ENCODE results near the gene PGA4. TPM values are rescaled to one million over a fixed set of nuclear protein-coding genes. Genes with fewer than 3 reads are reported as not detected.

PGA4 gene
- total RNA-seq, 1 donor from 2014 or later: not detected

GRCh38 chr11:61277186-61278000 lies 55.2 kb downstream of the PGA4 start:
- no peak for DNase-seq (ENCODE audit: low read depth)
- Histone ChIP-seq H3K27me3 (ENCODE audit: control insufficient read depth, insufficient read depth, low read length) (no peaks in the 10 kb centered on the region), H3K36me3 (ENCODE audit: control insufficient read depth, insufficient read depth, low read length) (no peaks in the 10 kb centered on the region), H3K4me3 (ENCODE audit: low read depth, low read length) (no peak overlapping the region)
- TF ChIP-seq CTCF (IDR thresholded peaks at IDR 0.05; ENCODE audit: insufficient read depth, low read length, severe bottlenecking): no peak
- no peak for FAIRE-seq

GRCh38 chr11:61278001-61278470 lies 55.9 kb downstream of the PGA4 start:
- TF ChIP-seq CTCF (IDR thresholded peaks at IDR 0.05; ENCODE audit: insufficient read depth, low read length, severe bottlenecking): no peak
- no peak overlapping the region for H3K4me3 ChIP-seq (ENCODE audit: low read depth, low read length)
- FAIRE-seq (no peak), DNase-seq (ENCODE audit: low read depth) (no peak)
- no peaks in the 10 kb centered on the region for H3K36me3 ChIP-seq (ENCODE audit: control insufficient read depth, insufficient read depth, low read length)
- no peaks in the 10 kb centered on the region for H3K27me3 ChIP-seq (ENCODE audit: control insufficient read depth, insufficient read depth, low read length)

DNA sequence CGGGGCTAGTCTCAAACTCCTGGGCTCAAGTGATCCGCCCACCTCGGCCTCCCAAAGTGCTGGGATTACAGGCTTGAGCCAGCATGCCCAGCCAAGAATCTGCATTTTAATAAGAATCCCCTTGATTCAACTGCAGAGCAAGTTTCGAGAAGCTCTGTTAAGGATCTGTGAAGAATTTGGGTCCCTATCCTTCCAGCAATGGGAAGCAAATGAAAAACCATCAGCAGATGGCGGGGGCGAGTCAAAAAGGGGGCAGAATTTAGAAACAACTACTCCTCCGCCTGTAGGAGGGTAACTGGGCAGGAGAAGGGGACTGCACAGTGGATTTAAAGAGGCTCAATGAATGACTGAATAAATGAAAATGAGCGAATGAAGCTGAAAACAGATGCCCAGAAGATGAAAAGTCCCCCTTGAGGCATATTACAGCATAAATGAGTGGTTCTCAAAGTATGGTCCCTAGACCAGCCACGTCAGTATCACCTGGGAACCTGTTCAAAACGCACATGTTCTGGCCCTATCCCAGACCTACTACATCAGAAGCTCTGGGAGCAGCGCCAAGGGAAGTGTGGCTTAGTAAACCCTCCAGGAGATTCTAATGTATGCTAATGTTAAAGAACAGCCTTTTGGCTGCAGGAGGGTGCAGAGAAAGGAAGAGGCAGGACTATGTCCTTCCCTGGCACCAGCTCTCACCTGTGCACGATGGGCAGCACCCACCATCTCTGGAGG lies 58.0 kb downstream of the PGA4 start:
- no peaks in the 10 kb centered on the region for H3K27me3 ChIP-seq (ENCODE audit: control insufficient read depth, insufficient read depth, low read length)
- no peak for TF ChIP-seq CTCF (IDR thresholded peaks at IDR 0.05; ENCODE audit: insufficient read depth, low read length, severe bottlenecking)
- FAIRE-seq (no peak), DNase-seq (ENCODE audit: low read depth) (peak; percentile 97)
- no peaks in the 10 kb centered on the region for H3K36me3 ChIP-seq (ENCODE audit: control insufficient read depth, insufficient read depth, low read length)
- no peak overlapping the region for H3K4me3 ChIP-seq (ENCODE audit: low read depth, low read length)

DNA sequence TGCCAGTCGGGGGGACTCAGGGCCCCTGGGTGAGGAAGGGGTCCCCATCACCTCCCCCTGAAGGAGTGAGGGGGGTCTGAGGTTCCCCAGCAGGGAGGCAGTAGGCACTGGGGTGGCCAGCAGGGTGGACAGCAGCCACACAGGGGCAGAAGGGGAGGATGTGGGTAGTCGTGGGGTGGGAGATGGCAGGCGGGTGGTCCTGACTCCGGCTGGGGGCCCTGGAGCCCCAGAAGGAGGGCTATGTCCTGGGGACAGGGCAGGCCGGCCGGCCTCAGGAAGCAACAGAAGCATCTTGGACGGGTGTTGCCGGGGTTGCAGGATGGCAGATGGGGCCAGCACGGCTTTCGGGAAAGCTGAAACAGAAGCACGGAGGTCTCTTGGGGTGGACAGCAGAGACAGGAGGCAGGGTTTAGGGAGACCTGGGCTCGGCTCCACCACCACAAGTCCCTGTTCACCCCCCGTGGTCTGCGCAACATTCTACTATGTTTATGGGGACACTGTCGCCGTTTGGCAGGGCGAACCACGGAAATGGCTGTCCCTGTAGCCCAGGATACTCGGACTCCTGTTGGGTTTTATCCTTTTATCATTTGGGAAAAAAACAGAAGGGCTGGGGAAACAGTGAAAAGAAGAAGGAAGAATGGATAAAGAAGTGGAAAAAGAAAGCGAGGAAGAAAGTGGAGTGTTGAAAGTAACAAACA lies 58.9 kb downstream of the PGA4 start:
- DNase-seq (ENCODE audit: low read depth): no peak
- no peak for TF ChIP-seq CTCF (IDR thresholded peaks at IDR 0.05; ENCODE audit: insufficient read depth, low read length, severe bottlenecking)
- no peaks in the 10 kb centered on the region for H3K27me3 ChIP-seq (ENCODE audit: control insufficient read depth, insufficient read depth, low read length)
- FAIRE-seq: no peak
- no peaks in the 10 kb centered on the region for H3K36me3 ChIP-seq (ENCODE audit: control insufficient read depth, insufficient read depth, low read length)
- H3K4me3 ChIP-seq (ENCODE audit: low read depth, low read length): no peak overlapping the region

Other genes starting within 250 kb of the PGA4 start
- gene CD5, start 119.9 kb upstream of the PGA4 start, total RNA-seq: not detected in 2 replicates
- gene VPS37C, start 60.9 kb upstream of the PGA4 start, total RNA-seq: 8.7 and 11.3 TPM in 2 replicates
- not detected in 2 replicates for gene PGA3, start 18.8 kb upstream of the PGA4 start, total RNA-seq
- not detected in 2 replicates for gene PGA5, start 18.8 kb downstream of the PGA4 start, total RNA-seq
- gene VWCE, start 73.0 kb downstream of the PGA4 start, total RNA-seq: 0.26 TPM in 2 replicates
- 154 and 228 TPM in 2 replicates for gene DDB1, start 110.8 kb downstream of the PGA4 start, total RNA-seq
- 22.3 and 22.9 TPM in 2 replicates for gene TKFC, start 110.9 kb downstream of the PGA4 start, total RNA-seq
- 30.8 and 36.1 TPM in 2 replicates for gene CYB561A3, start 139.5 kb downstream of the PGA4 start, total RNA-seq
- gene TMEM138, start 140.0 kb downstream of the PGA4 start, total RNA-seq: 10.0 and 12.7 TPM in 2 replicates
- gene TMEM216, start 170.2 kb downstream of the PGA4 start, total RNA-seq: 6.1 and 9.2 TPM in 2 replicates
- gene CPSF7, start 207.6 kb downstream of the PGA4 start, total RNA-seq: 10.8 and 11.9 TPM in 2 replicates
- gene SDHAF2, start 207.8 kb downstream of the PGA4 start, total RNA-seq: 35.3 and 51.3 TPM in 2 replicates

Measured in bronchial epithelial cell (primary cell).